ENCODE data around the gene NKG7. TPM values are rescaled to one million over a fixed set of nuclear protein-coding genes. Genes with fewer than 3 reads are reported as not detected.
A peak's percentile ranks its signal among the peaks of the same experiment; 100 is the strongest.

NKG7 gene
- total and polyA plus RNA-seq, 2 of the 13 experiments (the other 11 are each of a cell fraction or from before 2014, with no cell fraction given) = 0.40 TPM; not detected in 1

- TF ChIP-seq ZNF362 (CRISPR knock-in tag; IDR thresholded peaks at IDR 0.05; ENCODE audit: borderline replicate concordance) (peak; percentile 60; the same call in 1 of the 2 replicates), CBX2 (IDR thresholded peaks at IDR 0.05; ENCODE audit: low read depth, low read length) (no peak), CBX2 (CRISPR knock-in tag; IDR thresholded peaks at IDR 0.05; ENCODE audit: low read depth) (no peak), KLF15 (CRISPR knock-in tag; IDR thresholded peaks at IDR 0.05; ENCODE audit: borderline replicate concordance) (no peak; the same call in 1 of the 2 replicates), ZFP91 (CRISPR knock-in tag; IDR thresholded peaks at IDR 0.05; ENCODE audit: borderline replicate concordance) (peak; percentile 88), ZBTB21 (CRISPR knock-in tag; IDR thresholded peaks at IDR 0.05) (no peak), PHF8 (CRISPR knock-in tag; IDR thresholded peaks at IDR 0.05) (peak; percentile 88), CREM (IDR thresholded peaks at IDR 0.05) (no peak), CREM (CRISPR knock-in tag; IDR thresholded peaks at IDR 0.05) (no peak), ZNF652 (CRISPR knock-in tag; IDR thresholded peaks at IDR 0.05; ENCODE audit: borderline replicate concordance, low read depth) (no peak), ZSCAN31 (CRISPR knock-in tag; IDR thresholded peaks at IDR 0.05; ENCODE audit: low read depth) (no peak; the same call in 1 of the 2 replicates), ZNF644 (CRISPR knock-in tag; IDR thresholded peaks at IDR 0.05; ENCODE audit: low read depth) (no peak), KAT8 (CRISPR knock-in tag; IDR thresholded peaks at IDR 0.05) (peak; percentile 51; the same call in 1 of the 2 replicates), SAP130 (CRISPR knock-in tag; IDR thresholded peaks at IDR 0.05; ENCODE audit: low read depth) (peak; percentile 84), POGZ (CRISPR knock-in tag; IDR thresholded peaks at IDR 0.05) (peak; percentile 68; the same call in 1 of the 2 replicates), SCMH1 (CRISPR knock-in tag; IDR thresholded peaks at IDR 0.05; ENCODE audit: borderline replicate concordance) (no peak), TSC22D2 (CRISPR knock-in tag; IDR thresholded peaks at IDR 0.05; ENCODE audit: borderline replicate concordance) (peak; percentile 29; the same call in 1 of the 2 replicates), MAZ (IDR thresholded peaks at IDR 0.05; ENCODE audit: borderline replicate concordance, low read depth, low read length) (peak; percentile 75; the same call in 1 of the 2 replicates), MAZ (CRISPR knock-in tag; IDR thresholded peaks at IDR 0.05; ENCODE audit: low read depth) (peak; percentile 84), ZBTB37 (CRISPR knock-in tag; IDR thresholded peaks at IDR 0.05) (no peak), ZFP36L2 (CRISPR knock-in tag; IDR thresholded peaks at IDR 0.05) (no peak), AGO1 (IDR thresholded peaks at IDR 0.05; ENCODE audit: low read depth, low read length, poor library complexity, severe bottlenecking) (peak; percentile 59), EEA1 (CRISPR knock-in tag; IDR thresholded peaks at IDR 0.05; ENCODE audit: borderline replicate concordance) (peak; percentile 93; the same call in 1 of the 2 replicates), DMAP1 (CRISPR knock-in tag; IDR thresholded peaks at IDR 0.05) (peak; percentile 83), ZNF841 (CRISPR knock-in tag; IDR thresholded peaks at IDR 0.05; ENCODE audit: borderline replicate concordance) (0 out of 2 replicates have a peak, but pooled peaks have one; percentile 25), POLR2G (IDR thresholded peaks at IDR 0.05; ENCODE audit: low read depth, low read length) (peak; percentile 83)
These were observed 4.7 kb downstream of the NKG7 start (continued) for GRCh38 chr19:51367565-51368365.

All from HepG2 (cell line).